CD4-positive, alpha-beta T cell treated with Interleukin-4 for 1 hour (primary cell): ENCODE data around the gene SPRYD3.
"Not testable (repeated sequence)": the region's sequence is repeated elsewhere in the genome, so short reads cannot be mapped to it uniquely, and the experiment has no call there.

Experiments
- DNase-seq, 2 donors: peaks; one replicate each; pipeline ENCODE4 v3.0.0-alpha.2; 2020 to 2022

Gene SPRYD3

GRCh38 chr12:53079226-53080117 is at the start of gene SPRYD3:
Gene SPRYD3 (minus strand): TSS chr12:53079390. CDS start chr12:53079333, 57 bp downstream.
- peak; percentile 96 to 98 for DNase-seq

DNA sequence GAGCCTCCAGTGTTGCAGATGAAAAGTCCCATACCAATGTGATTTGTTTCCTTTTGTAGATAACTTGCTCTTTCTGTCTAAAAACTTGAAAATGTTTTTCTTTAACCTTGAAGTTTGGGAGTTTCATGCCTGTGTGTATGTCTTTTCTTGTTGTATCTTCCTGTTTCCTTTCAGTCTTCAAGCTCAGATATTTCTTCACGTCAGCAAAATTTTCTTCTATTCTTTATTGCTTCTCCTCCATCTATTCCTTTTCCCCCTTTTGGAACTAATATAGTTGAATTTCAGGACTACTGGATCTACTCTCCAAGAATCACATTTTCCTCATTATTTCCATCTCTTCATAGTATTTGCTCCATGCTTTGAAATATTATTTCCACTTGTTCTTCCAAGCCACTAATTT is 48.0 kb upstream of the SPRYD3 start:
- DNase-seq, result no peak

DNA sequence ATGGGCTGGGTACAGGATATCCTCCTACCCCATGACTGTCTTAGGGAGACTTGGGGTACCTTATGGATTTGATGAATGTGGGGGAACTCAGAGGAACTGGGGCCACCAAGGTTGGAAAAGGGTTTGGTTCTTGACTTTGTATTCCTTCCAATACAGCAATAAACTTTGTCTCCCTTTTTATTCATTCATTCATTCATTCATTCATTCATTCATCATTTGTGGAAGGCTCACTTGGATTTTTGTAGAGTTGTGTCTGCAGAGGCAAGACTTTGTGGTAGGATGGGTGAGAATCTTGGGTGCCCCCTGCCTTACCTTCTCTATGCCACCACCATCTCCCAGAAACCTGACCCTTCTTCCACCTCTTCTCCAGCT is 45.1 kb upstream of the SPRYD3 start:
- DNase-seq, result no peak

- no peak for DNase-seq
These were observed 44.6 kb upstream of the SPRYD3 start for GRCh38 chr12:53123578-53124351.

DNA sequence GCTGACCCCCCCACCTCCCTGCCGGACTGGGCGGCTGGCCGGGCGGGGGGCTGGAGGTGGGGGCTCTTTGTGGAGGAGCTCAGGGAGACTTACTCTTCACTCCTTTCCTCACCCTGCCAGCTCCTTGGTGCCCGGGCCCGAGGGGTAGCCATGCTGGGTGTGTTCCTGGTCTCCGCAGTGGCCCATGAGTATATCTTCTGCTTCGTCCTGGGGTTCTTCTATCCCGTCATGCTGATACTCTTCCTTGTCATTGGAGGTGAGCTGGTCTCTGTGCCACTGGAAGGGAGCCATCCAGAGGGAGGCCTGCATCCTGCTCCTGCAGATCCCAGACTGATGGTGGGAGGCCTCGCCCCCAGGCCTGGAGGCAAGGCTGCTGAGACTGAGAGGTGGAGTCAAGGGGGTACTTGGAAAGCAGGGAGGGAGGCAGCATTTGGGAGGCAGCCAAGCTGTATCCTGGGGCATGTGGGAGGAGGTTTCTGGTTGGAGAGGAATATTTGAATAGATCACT is 43.8 kb upstream of the SPRYD3 start:
- DNase-seq, result no peak

GRCh38 chr12:53120685-53121525 is 41.7 kb upstream of the SPRYD3 start:
- no peak for DNase-seq

GRCh38 chr12:53118751-53119300 is 39.6 kb upstream of the SPRYD3 start:
- DNase-seq, result no peak

DNA sequence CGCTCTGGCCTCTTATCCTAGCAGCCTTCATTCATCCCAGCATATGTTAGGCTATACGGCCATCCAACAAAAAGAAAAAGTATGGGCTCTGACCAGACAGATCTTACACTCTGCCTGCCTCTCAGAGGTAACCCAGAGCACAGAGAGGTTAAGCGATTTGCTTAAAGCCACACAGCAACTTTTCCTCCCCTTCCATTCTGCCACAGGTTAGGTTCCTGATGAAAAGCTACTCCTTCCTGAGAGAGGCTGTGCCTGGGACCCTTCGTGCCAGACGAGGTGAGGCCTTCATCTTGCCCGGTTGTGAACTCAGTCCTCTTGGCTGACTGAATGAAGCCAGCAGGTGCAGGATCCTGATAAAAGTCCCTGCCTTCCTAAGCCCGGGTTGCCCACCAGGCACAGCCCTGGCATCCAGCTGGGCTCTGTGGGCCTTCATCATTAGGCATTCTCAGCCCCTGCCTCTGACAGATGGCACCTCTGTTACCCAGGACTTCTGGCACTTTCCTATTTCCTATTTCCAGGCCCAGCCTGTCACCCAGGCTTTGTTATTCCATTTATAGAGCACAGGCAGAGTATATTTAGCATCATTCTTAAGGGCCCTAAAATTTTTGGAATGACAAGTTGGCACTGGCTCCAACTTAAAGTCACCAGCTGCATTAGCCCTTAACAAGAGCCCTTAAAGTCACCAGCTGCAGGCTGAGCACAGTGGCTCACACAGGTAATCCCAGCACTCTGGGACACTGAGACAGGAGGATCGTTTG is 36.9 kb upstream of the SPRYD3 start:
- DNase-seq, result no peak

- no peak for DNase-seq
These were observed 36.1 kb upstream of the SPRYD3 start for GRCh38 chr12:53115112-53115890.

- no peak for DNase-seq
These were observed 34.8 kb upstream of the SPRYD3 start for GRCh38 chr12:53113951-53114350.

- no peak for DNase-seq
These were observed 34.0 kb upstream of the SPRYD3 start for GRCh38 chr12:53113136-53113705.

DNA sequence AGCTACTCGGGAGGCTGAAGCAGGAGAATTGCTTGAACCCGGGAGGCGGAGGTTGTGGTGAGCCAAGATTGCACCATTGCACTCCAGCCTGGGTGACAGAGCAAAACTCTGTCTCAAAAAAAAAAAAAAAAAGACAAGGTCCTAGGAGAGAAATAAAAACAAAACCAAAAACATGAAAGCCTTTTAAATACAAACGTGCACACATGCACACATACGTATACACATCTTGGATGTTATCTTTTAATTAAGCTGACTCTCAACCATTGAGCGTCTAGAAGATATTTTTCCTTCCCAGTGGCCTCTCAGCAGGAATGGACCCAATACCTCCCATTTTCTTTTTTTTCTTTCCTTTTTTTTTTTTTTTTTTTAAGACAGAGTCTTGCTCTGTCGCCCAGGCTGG is 33.2 kb upstream of the SPRYD3 start:
- DNase-seq, result not testable (repeated sequence)

GRCh38 chr12:53107122-53107521 is 27.9 kb upstream of the SPRYD3 start:
- DNase-seq, result no peak

DNA sequence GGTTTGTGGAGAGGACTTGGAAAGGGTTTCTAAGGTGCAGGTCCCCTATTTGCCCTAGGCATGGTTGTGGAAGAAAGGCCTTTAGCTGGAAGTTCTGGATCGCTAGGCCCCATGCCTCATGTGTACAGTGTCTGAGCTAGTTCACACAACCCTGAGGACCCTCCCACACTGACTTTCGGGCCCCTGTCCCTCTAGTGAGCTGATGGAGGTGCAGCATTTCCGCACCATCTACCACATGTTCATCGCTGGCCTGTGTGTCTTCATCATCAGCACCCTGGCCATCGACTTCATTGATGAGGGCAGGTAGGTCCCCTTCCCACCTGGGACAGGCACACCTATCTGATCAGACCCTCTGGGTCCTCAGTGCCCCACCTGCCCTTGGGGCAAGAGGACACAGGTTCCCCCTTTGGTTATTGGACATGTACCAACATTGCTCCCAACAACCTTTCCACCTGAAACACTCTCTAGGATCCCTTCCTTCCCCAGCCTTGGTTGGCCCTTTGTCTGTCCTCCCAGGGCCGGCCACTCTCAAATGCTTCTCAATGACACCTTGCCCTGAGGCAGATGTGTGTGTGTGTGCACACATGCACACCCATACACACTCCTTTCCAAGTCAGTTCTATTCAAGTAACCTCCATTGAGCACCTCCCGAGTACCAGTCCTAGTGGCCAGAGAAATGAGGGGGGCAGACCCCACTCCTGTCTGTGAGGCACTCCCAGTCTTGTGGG is 26.7 kb upstream of the SPRYD3 start:
- no peak for DNase-seq

- no peak for DNase-seq
These were observed 26.1 kb upstream of the SPRYD3 start for GRCh38 chr12:53105256-53105655.

DNA sequence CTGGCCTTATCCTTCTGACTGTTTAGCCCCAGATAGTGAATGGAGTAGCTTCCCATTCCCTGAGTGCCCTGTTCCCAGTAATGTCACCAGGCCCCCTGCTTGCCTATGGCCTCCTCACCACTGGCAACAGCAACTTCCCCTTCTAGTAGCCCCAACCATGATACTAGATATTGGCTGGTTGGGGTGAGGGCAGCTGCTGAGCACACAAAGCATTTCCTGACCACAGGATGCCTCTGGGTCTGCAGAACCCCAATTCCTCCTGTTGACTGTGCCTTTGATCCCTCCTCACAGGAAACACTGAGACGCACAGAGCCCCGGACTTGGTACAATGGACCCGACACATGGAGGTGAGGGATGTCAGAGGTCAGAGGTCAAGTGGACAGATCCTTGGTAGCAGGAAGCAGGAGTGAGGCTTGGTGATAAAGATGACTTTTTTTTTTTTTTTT is 24.7 kb upstream of the SPRYD3 start:
- peak in 1 of 2 donors; percentile 29 for DNase-seq

DNA sequence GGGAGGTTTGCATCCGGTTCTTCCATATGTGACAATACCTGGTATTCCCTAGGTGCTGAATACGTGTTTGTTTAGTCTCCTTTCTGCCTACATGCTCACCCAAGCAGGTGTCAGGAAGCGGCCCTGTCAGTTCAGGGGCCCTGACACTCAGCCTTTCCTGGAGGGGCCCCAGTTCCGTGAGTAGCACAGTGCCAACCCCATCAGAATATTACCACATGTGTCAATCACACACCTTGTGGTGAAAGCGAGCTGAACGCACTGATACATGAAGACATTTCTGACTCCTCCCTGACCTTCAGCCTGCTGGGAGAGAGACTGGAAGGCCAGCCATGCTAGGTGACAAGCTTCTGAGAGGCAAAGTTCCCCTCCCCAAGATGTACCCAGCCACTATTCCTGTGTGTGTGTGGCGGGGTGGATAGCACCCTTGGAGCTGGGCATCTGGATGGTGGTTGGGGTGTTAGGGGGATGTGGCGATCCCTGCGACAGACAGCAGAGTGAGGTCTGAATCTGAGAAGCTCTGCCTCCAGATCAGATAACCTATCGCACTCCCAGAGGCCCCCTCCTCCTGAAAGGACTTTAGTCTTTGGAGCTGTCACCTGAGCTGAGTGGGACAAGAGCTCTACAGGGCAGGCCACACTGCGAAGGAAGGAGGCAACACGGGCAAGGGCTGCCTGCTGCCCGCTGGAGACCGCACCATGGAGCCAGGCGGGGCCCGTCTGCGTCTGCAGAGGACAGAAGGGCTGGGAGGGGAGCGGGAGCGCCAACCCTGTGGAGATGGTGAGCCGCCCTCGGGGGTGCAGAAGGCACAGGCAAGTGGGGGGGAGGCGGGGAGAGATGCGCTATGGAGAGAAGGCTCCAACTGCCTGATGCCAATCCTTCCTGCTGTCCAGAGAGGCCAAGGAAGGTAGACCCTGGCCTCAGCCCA is 24.0 kb upstream of the SPRYD3 start, which contains the start of gene SOAT2:
TSS of gene SOAT2 (plus strand) at position 604 of the 925 bp plus-strand sequence. CDS start at position 696, 92 bp downstream.
- DNase-seq, result peak; percentile 22 to 52
